Spinal cord (tissue), 10 donors: ENCODE measurements around the gene HSPB1. TPM values are rescaled to one million over a fixed set of nuclear protein-coding genes. Genes with fewer than 3 reads are reported as not detected.
"Not testable (repeated sequence)": the region's sequence is repeated elsewhere in the genome, so short reads cannot be mapped to it uniquely, and the experiment has no call there.

Experiments
- DNase-seq, 6 donors: peaks; one replicate each; pipeline versions ENCODE4 v3.0.0 to v3.0.0-alpha.2; 2013 to 2015; ENCODE audit warnings: low spot score in 6 of 6, low read depth in 4 of 6
- H3K27ac ChIP-seq: one replicate; pipeline ENCODE4 v1.5.1; 2013; ENCODE audit warnings: low read depth, low read length, control low read depth
- H3K27me3 ChIP-seq: one replicate; pipeline ENCODE4 v1.6.1; 2013; ENCODE audit warnings: low read length; ENCODE audit not compliant: control insufficient read depth, insufficient read depth
- H3K36me3 ChIP-seq: one replicate; pipeline ENCODE4 v1.6.1; 2013; ENCODE audit warnings: low read length; ENCODE audit not compliant: control insufficient read depth, insufficient read depth
- H3K4me1 ChIP-seq: one replicate; pipeline ENCODE4 v1.6.1; 2013; ENCODE audit warnings: low read length; ENCODE audit not compliant: control insufficient read depth, insufficient read depth
- H3K4me3 ChIP-seq: one replicate; pipeline ENCODE4 v1.5.1; 2013; ENCODE audit warnings: low read depth, low read length, control low read depth
- H3K9me3 ChIP-seq: one replicate; pipeline ENCODE4 v1.6.1; 2013; ENCODE audit warnings: low read length; ENCODE audit not compliant: control insufficient read depth, insufficient read depth
- WGBS: methylation state at CpG from one replicate; pipeline ENCODE4 v1.1.5; 2013; ENCODE audit warnings: missing lambda C conversion rate; ENCODE audit not compliant: insufficient coverage; 5-methylcytosine and 5-hydroxymethylcytosine counted together
- polyA plus RNA-seq, 2 donors: library from polyadenylated mRNA; unstranded; fragments of 120-200 nt; gene quantifications; one replicate each; pipeline ENCODE4 v1.2.1, GENCODE V29; 2013; ENCODE audit not compliant: insufficient read length in 2 of 2
- total RNA-seq, 2 donors: library from RNA; depleted of rRNA in 1 of 2; stranded (reverse); fragments of 120-200 nt in 1 of 2; fragments of >200 nt in 1 of 2; gene quantifications; one replicate each; pipeline versions ENCODE4 v1.2.3 to v1.2.4, GENCODE V29; 2013 to 2014
- donor health status: healthy.

HSPB1 gene
- total and polyA plus RNA-seq, 4 donors = 17.4 to 214 (median 128) TPM

DNA sequence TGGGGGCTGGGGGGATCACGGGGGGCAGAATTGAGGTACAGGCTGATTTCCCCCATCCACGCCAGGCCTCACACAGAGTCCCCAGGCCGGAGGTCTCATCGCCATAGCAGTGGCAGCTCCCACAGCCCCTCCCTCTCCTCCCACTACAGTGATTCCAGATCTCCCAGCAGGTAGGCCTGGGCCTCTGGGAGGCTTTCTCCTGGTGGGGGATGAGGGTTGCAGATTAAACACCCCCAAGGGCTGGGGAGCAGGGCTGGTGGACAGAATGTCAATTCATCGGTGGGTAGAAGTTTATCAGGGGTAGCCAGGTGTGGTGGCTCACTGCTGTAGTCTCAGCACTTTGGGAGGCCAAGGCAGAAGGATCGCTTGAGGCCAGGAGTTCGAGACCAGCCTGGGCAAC, 37.2 kb upstream of the HSPB1 start:
- Histone ChIP-seq H3K36me3 (peaks cover 36% of the 10 kb centered on the region), H3K27me3 (peaks cover 17% of the 10 kb centered on the region), H3K4me3 (no peak overlapping the region), H3K4me1 (peaks cover 11% of the 10 kb centered on the region), H3K9me3 (no peaks in the 10 kb centered on the region), H3K27ac (no peak overlapping the region)
- DNase-seq = no peak
- 92% methylated on average over 4 of the region's 7 CpGs for WGBS

DNA sequence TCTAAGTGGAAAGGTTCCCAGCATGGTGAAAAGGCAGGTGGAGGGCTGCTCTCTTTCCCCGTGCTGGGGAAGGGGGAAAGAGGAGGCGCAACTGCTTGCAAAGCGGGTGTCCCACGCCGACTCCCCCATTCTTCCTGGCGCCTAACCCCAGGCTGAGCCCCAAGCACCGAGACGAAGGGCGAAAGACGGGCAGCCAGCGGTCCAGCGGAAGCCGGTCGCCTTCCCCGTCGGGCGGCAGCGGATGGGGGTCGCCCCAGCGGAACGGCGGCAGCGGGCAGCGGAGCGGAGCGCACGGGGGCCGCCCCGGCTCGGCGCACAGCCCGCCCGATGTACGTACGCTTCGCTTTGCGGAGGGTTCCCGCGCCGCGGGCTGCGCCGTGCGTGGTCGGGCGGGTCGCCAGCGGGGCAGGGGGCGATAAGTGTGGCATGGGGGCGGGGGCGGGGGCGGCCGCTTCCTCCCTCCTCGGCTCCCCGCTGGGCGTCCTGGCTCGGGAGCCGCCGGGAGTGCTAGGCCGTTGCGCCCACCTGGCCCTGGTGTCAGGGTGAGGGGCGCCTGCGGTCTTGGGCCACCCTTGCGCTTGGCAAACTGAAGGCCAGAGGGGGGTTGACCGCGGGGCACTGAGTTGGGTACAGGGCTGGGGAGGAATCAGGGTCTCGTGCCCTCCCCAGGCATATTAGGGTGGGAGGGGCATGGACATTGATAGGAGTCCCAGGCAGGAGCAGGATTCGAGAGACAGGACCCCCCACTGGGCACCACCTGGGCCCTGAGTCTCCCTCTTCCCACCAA, 35.2 kb upstream of the HSPB1 start:
- no peak overlapping the region for H3K4me3 ChIP-seq

DNA sequence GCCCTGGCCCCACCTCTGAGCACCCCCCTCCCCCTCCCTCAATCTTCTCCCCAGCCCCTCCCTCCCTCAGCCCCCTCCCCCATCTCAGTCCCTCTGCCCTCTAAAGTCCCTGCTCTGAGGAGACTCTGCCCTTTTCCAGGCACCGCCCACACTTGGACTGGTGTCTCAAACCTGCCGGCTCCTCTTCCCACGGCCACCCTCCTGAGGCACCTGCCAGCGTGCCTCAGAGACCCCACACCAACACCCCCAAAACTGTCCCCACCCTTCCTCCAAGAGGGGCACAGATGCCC, 34.6 kb upstream of the HSPB1 start:
- Histone ChIP-seq H3K9me3 (no peaks in the 10 kb centered on the region), H3K4me3 (no peak overlapping the region), H3K36me3 (peaks cover 23% of the 10 kb centered on the region), H3K4me1 (peaks cover 12% of the 10 kb centered on the region), H3K27me3 (peaks cover 17% of the 10 kb centered on the region), H3K27ac (no peak overlapping the region)
- WGBS = 29% methylated on average over 3 of the region's 4 CpGs
- no peak for DNase-seq

More for the DNA sequence above, 35.2 kb upstream of the HSPB1 start:
- Histone ChIP-seq H3K9me3 (no peaks in the 10 kb centered on the region), H3K27ac (no peak overlapping the region), H3K27me3 (peaks cover 17% of the 10 kb centered on the region), H3K36me3 (peaks cover 23% of the 10 kb centered on the region), H3K4me1 (peaks cover 11% of the 10 kb centered on the region)
- WGBS = 10% methylated on average over 59 of the region's 68 CpGs
- no peak for DNase-seq

DNA sequence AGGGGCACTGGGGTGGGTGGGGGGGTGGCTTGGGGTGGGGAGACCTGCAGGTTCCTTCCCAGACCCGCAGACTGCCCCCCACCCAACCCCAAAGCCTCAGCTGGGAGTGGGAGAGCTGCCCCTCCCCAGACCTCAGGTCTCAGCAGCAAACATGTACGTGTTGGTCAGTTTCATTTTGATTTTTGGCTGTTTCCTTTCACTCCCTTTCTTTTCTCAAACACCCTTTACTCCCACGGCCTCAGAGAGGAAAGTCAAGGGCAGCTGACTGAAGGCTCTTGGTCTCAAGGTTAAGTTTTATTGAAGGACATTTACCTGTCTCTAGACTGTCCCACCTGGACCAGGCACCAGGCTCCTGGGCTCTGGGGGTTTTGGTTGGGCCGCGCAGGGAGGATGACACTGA, 34.1 kb upstream of the HSPB1 start:
- Histone ChIP-seq H3K27ac (no peak overlapping the region), H3K4me1 (peaks cover 16% of the 10 kb centered on the region), H3K36me3 (peaks cover 28% of the 10 kb centered on the region), H3K9me3 (no peaks in the 10 kb centered on the region), H3K4me3 (no peak overlapping the region), H3K27me3 (peaks cover 17% of the 10 kb centered on the region)
- 43% methylated on average over 1 of the region's 5 CpGs for WGBS
- DNase-seq = no peak

DNA sequence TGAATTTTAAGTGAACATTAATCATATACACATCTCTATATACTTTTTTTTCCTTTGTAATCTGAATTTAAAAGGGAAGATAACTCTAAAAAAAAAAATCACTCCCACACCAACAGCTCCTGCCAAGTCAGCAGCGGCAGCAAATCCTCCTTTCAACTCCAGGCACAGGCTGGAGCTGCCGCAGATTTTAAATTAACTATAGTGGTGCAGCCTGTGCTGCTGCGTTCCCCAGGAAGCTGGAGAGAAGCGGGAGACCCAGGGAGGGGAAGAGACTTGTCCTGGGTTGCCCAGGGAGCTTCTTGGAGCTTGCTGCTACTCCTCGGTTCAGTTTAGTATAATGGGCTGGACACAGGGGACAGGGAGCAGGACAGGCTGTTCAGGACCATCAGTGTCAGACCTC, 32.6 kb upstream of the HSPB1 start:
- H3K27ac ChIP-seq = no peak overlapping the region
- H3K4me1 ChIP-seq = peaks cover 16% of the 10 kb centered on the region
- no peaks in the 10 kb centered on the region for H3K9me3 ChIP-seq
- WGBS = 13% methylated on average over 3 of the region's 5 CpGs
- no peak overlapping the region for H3K4me3 ChIP-seq
- peaks cover 29% of the 10 kb centered on the region for H3K36me3 ChIP-seq
- DNase-seq = peak in 2 of 6 donors; percentile 57 to 61
- H3K27me3 ChIP-seq = peaks cover 17% of the 10 kb centered on the region

DNA sequence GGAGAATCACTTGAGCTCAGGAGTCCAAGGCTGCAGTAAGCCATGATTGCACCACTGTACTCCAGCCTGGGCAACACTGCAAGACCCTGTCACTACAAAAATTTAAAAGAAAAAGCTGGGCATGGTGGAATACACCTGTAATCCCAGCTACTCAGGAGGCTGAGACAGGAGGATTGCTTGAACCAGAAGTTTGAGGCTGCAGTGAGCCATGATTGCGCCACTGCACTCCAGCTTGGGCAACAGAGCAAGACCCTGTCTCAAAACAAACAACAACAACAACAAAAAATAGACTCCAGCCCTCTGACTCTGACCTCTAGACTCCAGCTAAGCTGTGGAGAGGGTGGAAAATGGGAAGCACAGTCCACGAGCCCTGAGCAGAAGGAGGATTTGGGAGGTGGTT, 31.1 kb upstream of the HSPB1 start:
- peaks cover 16% of the 10 kb centered on the region for H3K4me1 ChIP-seq
- not testable (repeated sequence) for H3K27ac ChIP-seq, DNase-seq, H3K4me3 ChIP-seq, H3K9me3 ChIP-seq
- H3K36me3 ChIP-seq = peaks cover 30% of the 10 kb centered on the region
- H3K27me3 ChIP-seq = peaks cover 21% of the 10 kb centered on the region
- WGBS = no CpG with 5 or more reads among the region's 2 CpGs

DNA sequence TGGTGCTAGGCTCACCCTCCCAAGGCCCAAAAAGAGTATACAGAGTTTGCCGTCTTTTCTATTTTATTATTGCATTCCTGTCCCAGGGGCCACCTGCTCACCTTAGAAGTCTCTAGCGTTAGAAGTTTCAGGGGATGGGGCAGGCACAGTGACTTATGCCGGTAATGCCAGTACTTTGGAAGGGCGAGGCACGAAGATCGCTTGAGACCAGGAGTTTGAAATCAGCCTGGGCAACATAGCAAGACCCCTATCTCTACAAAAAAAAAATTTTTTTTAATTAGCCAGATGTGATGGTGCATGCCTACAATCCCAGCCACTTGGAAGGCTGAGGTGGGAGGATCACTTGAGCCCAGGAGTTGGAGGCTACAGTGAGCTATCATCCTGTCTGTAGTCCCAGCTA, 30.3 kb upstream of the HSPB1 start:
- H3K27me3 ChIP-seq = peaks cover 15% of the 10 kb centered on the region
- peaks cover 27% of the 10 kb centered on the region for H3K36me3 ChIP-seq
- 92% methylated on average over 3 of the region's 6 CpGs for WGBS
- H3K27ac ChIP-seq = no peak overlapping the region
- no peaks in the 10 kb centered on the region for H3K9me3 ChIP-seq
- DNase-seq = no peak
- peaks cover 11% of the 10 kb centered on the region for H3K4me1 ChIP-seq
- H3K4me3 ChIP-seq = no peak overlapping the region

DNA sequence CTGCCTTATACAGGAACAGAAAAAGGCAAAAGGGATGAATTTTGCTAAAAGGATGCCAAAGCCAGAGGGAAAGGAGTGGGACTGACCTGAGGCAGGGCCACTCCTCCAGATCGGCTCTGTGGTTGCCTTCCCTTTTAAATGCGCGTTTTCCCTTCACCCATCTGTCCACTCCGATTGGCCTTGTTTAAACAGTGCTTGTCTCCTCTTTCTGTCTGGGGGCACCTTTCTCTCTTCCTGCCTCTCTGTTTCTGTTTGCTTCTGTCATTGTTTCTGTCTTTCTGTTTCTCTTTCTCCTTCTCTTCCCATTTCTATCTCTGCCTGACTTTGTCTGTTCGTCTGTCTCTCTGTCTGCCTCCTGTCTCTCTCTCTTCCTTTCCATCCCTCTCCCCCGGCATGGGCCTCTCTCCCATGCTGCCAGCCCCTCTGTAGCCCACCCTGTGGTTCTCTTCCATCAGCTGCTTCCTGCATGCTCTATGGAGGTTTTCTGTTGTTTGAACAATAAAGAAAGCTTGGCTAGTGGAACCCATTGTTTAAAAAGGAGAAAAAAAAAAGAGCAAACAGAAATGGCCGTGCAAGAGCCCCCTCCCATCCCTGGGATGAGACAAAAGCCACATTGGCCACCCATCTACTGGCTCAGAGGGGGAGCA, 29.5 kb upstream of the HSPB1 start:
- peaks cover 16% of the 10 kb centered on the region for H3K27me3 ChIP-seq
- H3K27ac ChIP-seq = no peak overlapping the region

DNA sequence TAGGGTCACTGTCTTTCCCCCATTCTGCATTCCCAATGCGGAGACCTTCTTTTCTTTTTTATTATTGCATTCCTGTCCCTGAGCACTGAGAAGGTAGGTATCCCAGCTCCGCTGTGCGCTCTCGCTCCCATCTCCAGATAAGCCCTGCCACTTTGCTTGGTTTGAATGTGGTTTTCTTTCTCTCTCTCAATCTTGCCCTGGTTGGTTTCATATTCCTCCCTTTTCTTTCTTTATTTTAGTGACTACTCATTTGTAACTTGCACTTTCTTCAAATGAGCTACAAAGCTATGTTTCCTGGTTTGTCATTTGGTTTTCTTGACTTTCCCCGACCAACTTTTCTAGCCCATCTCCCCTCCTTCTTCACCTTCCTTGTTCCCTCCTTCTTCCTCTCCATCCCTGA, 29.0 kb upstream of the HSPB1 start:
- Histone ChIP-seq H3K27me3 (peaks cover 13% of the 10 kb centered on the region), H3K27ac (no peak overlapping the region), H3K4me3 (no peak overlapping the region), H3K9me3 (no peaks in the 10 kb centered on the region), H3K4me1 (peaks cover 6% of the 10 kb centered on the region), H3K36me3 (peaks cover 20% of the 10 kb centered on the region)
- DNase-seq = no peak
- WGBS = 38% methylated on average over 1 of the region's 5 CpGs

More for the DNA sequence above, 29.5 kb upstream of the HSPB1 start:
- 26% methylated on average over 5 of the region's 7 CpGs for WGBS
- Histone ChIP-seq H3K4me3 (no peak overlapping the region), H3K36me3 (peaks cover 22% of the 10 kb centered on the region), H3K9me3 (no peaks in the 10 kb centered on the region), H3K4me1 (peaks cover 6% of the 10 kb centered on the region)
- no peak for DNase-seq

DNA sequence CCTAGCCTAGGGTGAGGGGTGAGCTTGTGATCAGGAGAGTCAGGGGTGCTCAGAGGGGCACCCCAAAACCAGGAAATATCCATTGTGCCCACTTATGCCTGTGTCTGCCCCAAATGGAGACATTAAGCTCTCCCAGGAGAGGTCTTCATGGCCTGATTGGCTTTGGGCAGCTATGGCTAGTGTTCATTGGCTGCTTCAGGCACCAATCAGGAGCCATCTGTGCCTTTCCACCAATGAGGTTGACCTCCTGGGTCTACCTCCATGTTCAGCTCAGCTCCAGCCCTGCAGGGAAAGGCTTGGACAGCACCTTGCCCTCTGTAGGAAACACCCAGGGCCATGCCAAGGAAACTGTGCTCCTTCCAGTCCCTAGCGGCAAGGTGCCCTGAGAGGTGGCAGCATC, 23.9 kb upstream of the HSPB1 start:
- H3K36me3 ChIP-seq = peaks cover 13% of the 10 kb centered on the region
- H3K4me1 ChIP-seq = peaks cover 11% of the 10 kb centered on the region
- H3K27me3 ChIP-seq = peaks cover 28% of the 10 kb centered on the region
- H3K27ac ChIP-seq = no peak overlapping the region
- no peak for DNase-seq
- H3K9me3 ChIP-seq = no peaks in the 10 kb centered on the region
- WGBS = 93% methylated on average over 1 of the region's 1 CpG
- H3K4me3 ChIP-seq = no peak overlapping the region
